ENCODE results near the gene CFAP299.
A peak's percentile ranks its signal among the peaks of the same experiment; 100 is the strongest.

Gene CFAP299

GRCh38 chr4:80535551-80535950, 200.0 kb downstream of the CFAP299 start:
- TF ChIP-seq, protein P1, sequence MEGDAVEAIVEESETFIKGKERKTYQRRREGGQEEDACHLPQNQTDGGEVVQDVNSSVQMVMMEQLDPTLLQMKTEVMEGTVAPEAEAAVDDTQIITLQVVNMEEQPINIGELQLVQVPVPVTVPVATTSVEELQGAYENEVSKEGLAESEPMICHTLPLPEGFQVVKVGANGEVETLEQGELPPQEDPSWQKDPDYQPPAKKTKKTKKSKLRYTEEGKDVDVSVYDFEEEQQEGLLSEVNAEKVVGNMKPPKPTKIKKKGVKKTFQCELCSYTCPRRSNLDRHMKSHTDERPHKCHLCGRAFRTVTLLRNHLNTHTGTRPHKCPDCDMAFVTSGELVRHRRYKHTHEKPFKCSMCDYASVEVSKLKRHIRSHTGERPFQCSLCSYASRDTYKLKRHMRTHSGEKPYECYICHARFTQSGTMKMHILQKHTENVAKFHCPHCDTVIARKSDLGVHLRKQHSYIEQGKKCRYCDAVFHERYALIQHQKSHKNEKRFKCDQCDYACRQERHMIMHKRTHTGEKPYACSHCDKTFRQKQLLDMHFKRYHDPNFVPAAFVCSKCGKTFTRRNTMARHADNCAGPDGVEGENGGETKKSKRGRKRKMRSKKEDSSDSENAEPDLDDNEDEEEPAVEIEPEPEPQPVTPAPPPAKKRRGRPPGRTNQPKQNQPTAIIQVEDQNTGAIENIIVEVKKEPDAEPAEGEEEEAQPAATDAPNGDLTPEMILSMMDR (conservative IDR thresholded peaks at IDR 0.05; ENCODE audit: low read length): no peak
- H3K4me3 ChIP-seq (ENCODE audit: low read length): no peak overlapping the region
- no peak for DNase-seq (ENCODE audit: low read depth)

DNA sequence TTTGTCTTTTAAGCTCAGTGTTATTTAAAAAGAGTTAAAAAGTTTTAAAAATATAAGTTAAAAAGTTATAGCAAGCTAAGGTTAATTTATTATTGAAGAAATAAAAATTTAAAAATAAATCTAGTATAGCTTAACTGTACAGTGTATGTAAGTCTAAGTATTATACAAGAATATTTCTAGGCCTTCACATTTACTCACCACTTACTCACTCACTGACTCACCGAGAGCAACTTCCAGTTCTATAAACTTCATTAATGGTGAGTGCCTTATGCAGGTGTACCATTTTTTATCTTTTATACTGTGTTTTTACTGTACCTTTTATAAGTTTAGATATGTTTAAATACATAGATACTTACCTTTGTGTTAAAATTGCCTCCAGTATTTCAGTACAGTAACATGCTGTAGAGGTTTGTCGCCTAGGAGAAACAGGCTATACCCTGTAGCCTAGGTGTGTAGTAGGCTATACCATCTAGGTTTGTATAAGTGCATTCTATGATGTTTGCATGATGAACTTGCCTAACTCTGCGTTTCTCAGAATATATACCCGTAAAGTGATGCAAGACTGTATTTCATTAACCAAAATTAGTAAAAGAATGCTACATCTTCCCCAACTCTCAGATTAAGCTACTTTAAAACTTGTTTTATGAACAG, 202.9 kb downstream of the CFAP299 start:
- no peak overlapping the region for H3K4me3 ChIP-seq (ENCODE audit: low read length)
- DNase-seq (ENCODE audit: low read depth): peak; percentile 17
- TF ChIP-seq, protein P1 (conservative IDR thresholded peaks at IDR 0.05; ENCODE audit: low read length): no peak

DNA sequence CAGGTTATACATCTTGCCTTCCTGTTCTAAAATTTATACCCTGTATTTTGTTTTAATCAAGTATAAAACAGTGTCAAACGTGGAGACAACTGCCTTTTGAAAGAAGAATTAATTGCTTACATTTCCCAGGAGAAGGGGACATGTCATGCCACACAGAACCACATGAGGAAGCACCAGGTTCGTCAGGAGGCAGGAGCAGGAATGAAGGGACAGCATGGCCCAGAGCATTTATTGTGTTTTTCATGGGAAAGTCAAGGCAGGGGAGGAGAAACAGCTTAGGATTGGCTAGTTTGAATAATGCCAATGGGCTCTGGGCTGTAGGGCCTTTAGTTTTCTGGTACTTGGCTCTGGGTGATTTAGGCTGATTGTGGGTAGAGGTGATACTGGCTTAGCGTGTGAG, 203.7 kb downstream of the CFAP299 start:
- TF ChIP-seq, protein P1 (conservative IDR thresholded peaks at IDR 0.05; ENCODE audit: low read length): no peak
- DNase-seq (ENCODE audit: low read depth): no peak
- no peak overlapping the region for H3K4me3 ChIP-seq (ENCODE audit: low read length)

GRCh38 chr4:80540349-80540748, 204.8 kb downstream of the CFAP299 start:
- H3K4me3 ChIP-seq (ENCODE audit: low read length): no peak overlapping the region
- TF ChIP-seq, protein P1 (conservative IDR thresholded peaks at IDR 0.05; ENCODE audit: low read length): no peak
- no peak for DNase-seq (ENCODE audit: low read depth)

DNA sequence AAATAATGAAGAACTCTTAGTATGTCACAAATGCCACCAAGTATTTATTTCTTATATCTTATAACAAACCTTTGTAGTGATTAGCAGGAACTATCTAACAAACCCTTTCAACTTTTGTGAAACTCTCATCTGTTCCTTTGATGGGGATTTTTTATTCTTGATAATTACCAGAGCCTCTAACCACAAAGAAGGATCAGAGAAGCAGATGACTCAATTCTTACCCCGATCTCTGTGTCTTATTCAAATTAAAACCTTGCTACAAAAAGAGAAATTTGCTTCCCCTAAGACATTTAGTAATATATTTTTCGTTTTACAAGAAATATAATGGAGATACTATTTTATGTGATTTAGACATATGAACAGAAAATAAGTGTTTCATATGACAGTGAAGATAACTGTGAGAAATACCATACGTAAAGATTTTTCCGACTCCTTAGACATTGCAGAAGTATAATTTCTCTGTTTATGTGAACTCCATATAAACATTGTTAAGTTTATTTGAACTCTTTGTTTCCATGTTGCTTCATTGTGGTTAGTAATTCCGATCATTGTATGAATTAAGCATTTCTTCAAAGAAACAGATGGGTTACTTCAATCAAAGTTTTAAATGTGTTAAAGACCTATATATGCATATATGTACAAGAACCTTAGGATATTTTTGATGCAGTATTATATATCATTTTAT, 205.4 kb downstream of the CFAP299 start:
- no peak overlapping the region for H3K4me3 ChIP-seq (ENCODE audit: low read length)
- TF ChIP-seq, protein P1 (conservative IDR thresholded peaks at IDR 0.05; ENCODE audit: low read length): no peak
- peak; percentile 11 for DNase-seq (ENCODE audit: low read depth)

DNA sequence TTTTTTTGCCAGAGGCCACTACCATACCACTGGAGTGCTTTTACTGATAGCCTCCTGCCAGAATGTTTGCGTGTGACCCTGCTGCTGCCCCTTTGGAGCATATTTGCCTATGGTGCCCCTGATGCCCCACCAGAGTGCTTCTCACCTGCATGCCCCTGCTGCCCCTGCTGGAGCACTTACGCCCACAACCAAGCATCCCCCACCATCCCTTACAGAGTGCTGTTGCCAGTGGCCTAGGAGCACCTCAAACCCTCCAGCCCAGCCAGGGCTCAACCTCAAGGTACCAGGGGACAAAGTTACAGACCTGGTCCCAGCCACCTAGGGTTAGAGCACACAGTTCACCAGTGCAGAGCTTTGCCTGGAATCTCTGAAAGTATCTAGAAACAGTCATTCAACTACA, 207.2 kb downstream of the CFAP299 start:
- DNase-seq (ENCODE audit: low read depth): no peak

More for the DNA sequence above, 207.2 kb downstream of the CFAP299 start:
- no peak overlapping the region for H3K4me3 ChIP-seq (ENCODE audit: low read length)
- TF ChIP-seq, protein P1 (conservative IDR thresholded peaks at IDR 0.05; ENCODE audit: low read length): no peak
